GM19397 (cell line): ENCODE data around the gene TBPL1.
"Not testable (repeated sequence)": the region's sequence is repeated elsewhere in the genome, so short reads cannot be mapped to it uniquely, and the experiment has no call there.

Experiments used
- ATAC-seq: cut with Tn5 transposase; IDR thresholded peaks from one replicate; pipeline ENCODE4 v1.9.1; 2021; ENCODE audit warnings: mild to moderate bottlenecking, moderate library complexity; ENCODE audit not compliant: unreplicated experiment

The TBPL1 gene

DNA sequence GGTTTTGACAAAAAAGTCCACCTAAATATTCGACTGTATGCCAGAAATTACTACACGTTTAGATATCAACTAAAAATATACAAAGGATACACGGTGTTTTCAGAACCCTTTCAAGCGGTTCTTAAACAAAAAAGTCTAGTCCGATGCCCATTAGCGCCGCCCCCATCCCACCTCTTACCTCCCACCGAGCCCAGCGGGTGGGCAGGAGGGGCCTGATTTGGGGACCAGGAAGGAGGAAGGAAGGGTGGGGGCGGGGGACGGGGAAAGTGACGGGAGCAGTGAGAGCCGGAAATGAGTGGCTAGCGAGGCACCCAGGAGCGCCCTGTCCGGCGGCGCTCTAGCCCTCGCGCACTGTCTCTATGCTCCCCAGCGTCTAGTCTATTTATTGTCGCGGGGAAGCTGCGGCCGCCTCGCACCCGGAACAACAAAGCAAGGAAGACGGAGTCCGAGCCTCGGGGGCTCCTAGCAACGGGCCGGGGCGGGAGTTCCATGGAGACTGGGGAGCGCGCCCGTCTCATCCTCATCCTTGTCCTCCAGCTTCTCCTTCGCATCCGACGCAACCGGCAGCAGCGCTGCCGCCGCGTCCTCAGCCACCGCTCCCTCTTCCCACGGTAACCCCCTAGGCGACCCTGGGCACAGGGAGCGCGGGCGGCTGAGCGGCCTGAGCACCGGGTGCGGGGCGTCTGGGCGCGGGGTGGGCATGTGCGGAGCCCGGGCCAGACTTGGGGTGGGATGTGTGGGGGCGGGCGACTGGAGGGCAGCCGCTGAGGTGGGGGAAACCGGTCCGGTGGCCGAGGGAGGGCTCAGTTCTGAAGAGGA, at the start of gene TBPL1:
Gene TBPL1 (plus strand): TSS at position 410 of the 819 bp plus-strand sequence. CDS start 26,902 bp downstream, outside the sequence.
- ATAC-seq = peak; percentile 90

DNA sequence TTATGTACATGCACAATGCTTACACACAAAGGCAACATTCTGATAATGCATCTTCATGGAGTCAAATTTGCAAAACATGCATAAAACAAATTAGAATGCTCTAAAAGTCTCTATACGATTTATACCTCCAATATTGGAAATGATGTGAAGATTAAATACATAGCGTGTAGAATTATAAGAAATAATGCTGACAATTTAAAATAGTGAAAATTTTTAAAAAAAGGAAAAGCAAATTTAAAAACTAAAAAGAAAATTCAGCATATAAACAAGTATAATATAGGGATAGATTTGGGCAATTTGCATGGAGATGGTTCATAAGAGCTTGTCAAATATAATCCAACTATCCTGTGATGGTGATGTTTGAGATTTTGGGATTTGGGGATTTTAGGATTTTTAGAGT, 49.2 kb upstream of the TBPL1 start:
- no peak for ATAC-seq

DNA sequence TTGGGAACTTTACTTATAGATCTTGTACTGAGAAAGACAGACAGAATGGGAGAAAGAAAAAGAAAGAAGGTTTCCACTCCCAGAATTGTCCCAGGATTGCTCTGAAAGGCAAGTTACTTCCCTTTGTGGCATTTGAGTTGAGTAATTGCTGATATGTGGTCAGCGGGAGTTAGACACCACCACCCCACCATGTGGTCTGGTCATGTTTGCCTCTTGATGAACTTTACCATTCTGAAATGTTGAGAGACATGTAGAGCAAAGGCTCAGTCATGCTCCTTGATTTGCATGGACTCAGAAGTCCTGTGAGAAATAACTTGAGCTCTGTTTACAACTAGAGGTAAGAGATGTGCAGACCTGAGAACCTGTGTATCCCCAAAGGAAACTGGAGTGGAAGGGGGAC, 47.0 kb upstream of the TBPL1 start:
- no peak for ATAC-seq

GRCh38 chr6:133916650-133917151, 36.3 kb upstream of the TBPL1 start:
- ATAC-seq = peak; percentile 77

DNA sequence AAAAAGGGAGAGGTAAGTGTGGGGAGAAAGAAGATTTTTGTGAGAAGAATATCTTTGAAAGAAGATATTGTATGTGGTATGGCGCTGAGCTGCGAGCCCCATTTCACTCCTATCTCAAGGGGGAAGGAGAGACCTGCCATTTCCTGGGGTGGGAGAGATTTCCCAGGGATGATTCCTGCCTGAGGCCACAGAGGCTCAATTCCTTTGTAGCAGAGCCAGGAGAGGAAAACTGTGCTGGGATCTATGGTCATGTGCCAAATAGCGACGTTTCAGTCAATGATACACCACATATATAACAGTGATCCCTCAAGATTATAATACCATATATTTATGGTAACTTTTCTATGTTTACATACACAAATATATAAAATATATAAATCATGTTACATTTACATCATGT, 35.2 kb upstream of the TBPL1 start:
- no peak for ATAC-seq

DNA sequence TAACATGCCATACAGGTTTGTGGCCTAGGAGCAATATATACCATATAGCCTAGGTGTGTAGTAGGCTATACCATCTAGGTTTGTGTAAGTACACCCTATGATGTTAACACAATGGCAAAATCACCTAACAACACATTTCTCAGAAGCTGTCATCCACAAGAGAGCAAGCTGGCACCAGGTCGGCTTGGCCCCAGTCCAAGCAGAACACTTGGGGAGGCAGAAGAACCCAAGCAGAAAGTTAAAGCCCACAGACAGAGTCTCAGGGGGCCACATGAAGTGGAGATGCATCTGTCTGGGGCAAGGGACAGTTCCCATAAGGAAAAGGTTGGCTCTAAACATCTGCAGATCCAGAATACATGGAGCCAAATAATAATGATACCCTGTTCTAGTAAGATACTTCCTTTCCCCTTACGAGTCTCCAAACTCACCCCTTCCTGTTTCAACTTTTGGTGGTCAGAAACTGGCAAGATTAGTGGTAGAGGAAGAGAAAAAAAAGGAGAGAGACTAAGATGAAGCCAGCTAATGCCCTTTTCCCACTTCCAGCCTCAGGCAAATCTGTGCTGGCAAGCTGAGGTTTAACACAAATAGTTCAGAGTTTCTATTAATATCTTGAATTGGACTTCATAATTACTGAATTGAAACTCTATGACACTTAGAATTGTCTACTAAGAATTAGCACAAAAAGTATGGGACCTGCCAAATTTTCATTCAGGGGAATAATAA, 34.7 kb upstream of the TBPL1 start:
- no peak for ATAC-seq

GRCh38 chr6:133919362-133919761, 33.7 kb upstream of the TBPL1 start:
- ATAC-seq = no peak

DNA sequence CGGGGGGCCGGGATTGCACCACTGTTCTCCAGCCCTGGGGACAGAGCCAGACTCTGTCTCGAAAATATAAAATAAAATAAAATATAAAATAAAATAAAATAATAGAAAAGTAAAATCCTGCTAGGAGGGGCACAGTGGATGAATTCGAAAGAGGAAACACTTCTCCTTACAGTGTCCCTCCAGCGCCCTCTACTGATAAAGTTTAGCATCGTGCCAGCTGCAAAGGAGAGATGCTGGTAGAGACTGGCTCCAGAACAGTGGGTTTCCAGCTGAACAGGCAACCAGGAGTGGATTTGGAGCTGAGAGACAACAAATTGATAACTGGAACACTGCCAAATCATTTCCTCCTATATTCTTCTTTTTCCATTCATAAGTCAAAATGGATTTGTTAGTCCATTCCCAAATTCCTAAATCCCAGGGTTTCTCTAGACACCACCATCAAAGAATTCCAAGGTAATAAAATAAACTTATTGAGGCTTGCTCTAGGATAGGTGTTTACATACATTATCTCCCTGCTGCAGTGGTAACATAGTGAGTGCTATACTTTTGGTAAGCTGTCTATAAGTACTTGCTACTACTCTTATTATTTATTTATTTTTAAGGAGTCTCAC, 31.7 kb upstream of the TBPL1 start:
- ATAC-seq = peak; percentile 56

- ATAC-seq = peak; percentile 81
Measured at GRCh38 chr6:133923938-133924593, 29.0 kb upstream of the TBPL1 start.

- ATAC-seq = not testable (repeated sequence)
Measured at GRCh38 chr6:133931221-133931620, 21.8 kb upstream of the TBPL1 start.

DNA sequence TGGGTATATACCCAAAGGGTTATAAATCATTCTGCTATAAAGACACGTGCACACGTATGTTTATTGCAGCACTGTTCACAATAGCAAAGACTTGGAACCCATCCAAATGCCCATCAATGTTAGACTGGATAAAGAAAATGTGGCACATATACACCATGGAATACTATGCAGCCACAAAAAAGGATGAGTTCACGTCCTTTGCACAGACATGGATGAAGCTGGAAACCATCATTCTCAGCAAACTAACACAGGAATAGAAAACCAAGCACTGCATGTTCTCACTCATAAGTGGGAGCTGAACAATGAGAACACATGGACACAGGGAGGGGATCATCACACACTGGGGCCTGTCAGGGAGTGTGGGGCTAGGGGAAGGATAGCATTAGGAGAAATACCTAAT, 16.7 kb upstream of the TBPL1 start:
- not testable (repeated sequence) for ATAC-seq

GRCh38 chr6:133937909-133938308, 15.1 kb upstream of the TBPL1 start:
- ATAC-seq = no peak

GRCh38 chr6:133938533-133938932, 14.5 kb upstream of the TBPL1 start:
- ATAC-seq = no peak

DNA sequence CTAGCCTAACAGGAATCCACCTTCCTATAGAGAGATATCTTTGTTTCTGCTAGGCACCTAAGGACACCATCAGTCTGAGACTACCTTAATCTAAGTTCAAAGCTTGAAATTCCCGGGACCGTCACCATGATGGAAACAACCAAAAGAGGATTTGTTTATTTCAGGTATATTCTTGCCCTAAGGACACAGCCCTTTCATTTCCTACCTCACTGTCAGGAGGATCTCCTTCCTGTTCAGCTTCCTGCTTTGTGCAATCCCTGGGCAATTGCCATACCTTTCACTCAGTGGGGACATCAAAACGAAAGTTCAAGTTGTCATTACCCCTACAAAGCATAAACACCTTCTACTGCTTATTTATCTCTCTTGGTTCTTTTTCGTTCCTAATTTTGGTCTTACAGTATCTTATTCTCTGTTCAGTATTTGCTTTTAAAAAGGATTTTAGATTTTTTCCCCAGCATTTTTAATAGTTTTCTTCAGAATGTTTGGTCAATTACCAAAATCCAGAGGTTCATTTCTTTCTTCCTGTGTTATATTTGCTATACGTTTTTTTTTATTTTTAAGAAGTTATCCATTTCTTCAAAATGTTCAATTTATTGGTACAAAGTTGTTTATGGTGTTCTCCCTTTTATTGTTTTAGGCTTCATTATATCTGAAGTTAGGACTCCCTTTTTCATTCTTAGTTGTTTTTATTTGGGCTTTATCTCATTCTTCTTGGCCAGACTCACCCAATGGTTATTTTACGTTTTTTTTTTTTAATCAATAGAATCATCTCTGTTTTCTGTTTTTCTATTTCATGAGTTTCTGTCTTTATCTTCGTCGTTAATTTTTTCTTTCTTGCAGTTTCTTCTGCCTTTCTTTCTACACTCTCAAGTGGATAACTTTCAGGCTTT, 13.0 kb upstream of the TBPL1 start:
- ATAC-seq = no peak

DNA sequence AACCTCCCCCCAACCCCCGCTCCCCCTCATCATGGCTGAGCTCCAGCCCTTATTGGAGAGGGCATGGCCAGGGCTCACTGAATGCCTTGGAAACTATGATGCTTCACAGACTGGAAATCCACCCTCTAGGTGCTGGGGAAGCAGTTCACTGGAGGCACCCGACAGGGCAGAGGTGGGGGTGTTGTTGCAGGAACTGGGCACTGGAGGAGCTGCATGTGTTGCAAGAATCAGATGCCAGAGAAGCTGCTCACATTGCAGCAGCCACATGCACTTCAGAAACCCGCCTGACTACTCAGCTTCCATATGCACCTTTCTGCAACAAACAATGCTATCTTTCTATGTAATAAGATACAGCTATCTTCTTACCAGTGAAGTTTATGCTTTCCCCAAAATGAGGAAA, 7.9 kb upstream of the TBPL1 start:
- no peak for ATAC-seq

GRCh38 chr6:133947302-133947900, 5.6 kb upstream of the TBPL1 start:
- no peak for ATAC-seq

GRCh38 chr6:133948472-133948871, 4.6 kb upstream of the TBPL1 start:
- ATAC-seq = no peak

GRCh38 chr6:133951227-133951626, 1.8 kb upstream of the TBPL1 start:
- ATAC-seq = no peak
